ENCODE results near the gene RSU1.

GRCh38 chr10:16689696-16690095 lies 127.5 kb downstream of the RSU1 start:
- TF ChIP-seq, protein P1, sequence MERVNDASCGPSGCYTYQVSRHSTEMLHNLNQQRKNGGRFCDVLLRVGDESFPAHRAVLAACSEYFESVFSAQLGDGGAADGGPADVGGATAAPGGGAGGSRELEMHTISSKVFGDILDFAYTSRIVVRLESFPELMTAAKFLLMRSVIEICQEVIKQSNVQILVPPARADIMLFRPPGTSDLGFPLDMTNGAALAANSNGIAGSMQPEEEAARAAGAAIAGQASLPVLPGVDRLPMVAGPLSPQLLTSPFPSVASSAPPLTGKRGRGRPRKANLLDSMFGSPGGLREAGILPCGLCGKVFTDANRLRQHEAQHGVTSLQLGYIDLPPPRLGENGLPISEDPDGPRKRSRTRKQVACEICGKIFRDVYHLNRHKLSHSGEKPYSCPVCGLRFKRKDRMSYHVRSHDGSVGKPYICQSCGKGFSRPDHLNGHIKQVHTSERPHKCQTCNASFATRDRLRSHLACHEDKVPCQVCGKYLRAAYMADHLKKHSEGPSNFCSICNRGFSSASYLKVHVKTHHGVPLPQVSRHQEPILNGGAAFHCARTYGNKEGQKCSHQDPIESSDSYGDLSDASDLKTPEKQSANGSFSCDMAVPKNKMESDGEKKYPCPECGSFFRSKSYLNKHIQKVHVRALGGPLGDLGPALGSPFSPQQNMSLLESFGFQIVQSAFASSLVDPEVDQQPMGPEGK (CRISPR knock-in tag; IDR thresholded peaks at IDR 0.05; ENCODE audit: borderline replicate concordance) = no peak
- TF ChIP-seq, protein P2, sequence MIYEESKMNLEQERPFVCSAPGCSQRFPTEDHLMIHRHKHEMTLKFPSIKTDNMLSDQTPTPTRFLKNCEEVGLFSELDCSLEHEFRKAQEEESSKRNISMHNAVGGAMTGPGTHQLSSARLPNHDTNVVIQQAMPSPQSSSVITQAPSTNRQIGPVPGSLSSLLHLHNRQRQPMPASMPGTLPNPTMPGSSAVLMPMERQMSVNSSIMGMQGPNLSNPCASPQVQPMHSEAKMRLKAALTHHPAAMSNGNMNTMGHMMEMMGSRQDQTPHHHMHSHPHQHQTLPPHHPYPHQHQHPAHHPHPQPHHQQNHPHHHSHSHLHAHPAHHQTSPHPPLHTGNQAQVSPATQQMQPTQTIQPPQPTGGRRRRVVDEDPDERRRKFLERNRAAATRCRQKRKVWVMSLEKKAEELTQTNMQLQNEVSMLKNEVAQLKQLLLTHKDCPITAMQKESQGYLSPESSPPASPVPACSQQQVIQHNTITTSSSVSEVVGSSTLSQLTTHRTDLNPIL (CRISPR knock-in tag; IDR thresholded peaks at IDR 0.05; ENCODE audit: low read depth) = no peak
- TF ChIP-seq BACH2 (CRISPR knock-in tag; IDR thresholded peaks at IDR 0.05; ENCODE audit: borderline replicate concordance) (no peak), ZFP30 (CRISPR knock-in tag; IDR thresholded peaks at IDR 0.05) (no peak)
